Activated CD8-positive, alpha-beta memory T cell treated with anti-CD3 and anti-CD28 coated beads, Interleukin-2, amount 50 U/mL, for 1 hour (primary cell): ENCODE data around the gene ARSG.
"Not testable (repeated sequence)": the region's sequence is repeated elsewhere in the genome, so short reads cannot be mapped to it uniquely, and the experiment has no call there.

ENCODE experiments used
- DNase-seq: peaks from one replicate; pipeline ENCODE4 v3.0.0-alpha.2; 2020; ENCODE audit errors: extremely low read depth

ARSG gene

DNA sequence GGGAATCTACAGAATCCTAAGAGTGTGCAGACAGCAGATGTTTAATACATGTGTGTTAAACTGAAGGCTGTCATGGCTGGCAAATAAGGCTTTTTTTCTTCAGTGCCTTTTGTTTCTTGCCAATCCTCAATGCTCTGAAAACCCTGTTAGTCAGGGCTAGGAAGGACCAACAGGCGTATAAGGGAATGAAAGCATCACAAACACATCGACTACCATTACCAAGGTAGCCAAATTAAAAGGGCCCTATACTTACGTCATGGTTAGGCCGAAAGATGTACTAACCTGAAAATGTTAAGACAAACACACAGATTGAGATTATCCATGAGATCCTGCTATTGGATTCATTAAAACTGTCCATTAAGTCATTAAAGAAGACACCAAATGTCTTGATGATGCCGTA, 13.5 kb upstream of the ARSG start:
- no peak for DNase-seq

DNA sequence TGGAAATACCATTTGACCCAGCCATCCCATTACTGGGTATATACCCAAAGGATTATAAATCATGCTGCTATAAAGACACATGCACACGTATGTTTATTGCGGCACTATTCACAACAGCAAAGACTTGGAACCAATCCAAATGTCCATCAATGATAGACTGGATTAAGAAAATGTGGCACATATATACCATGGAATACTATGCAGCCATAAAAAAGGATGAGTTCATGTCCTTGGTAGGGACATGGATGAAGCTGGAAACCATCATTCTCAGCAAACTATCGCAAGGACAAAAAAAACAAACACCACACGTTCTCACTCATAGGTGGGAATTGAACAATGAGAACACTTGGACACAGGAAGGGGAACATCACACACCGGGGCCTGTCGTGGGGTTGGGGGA, 9.3 kb upstream of the ARSG start:
- DNase-seq: not testable (repeated sequence)

DNA sequence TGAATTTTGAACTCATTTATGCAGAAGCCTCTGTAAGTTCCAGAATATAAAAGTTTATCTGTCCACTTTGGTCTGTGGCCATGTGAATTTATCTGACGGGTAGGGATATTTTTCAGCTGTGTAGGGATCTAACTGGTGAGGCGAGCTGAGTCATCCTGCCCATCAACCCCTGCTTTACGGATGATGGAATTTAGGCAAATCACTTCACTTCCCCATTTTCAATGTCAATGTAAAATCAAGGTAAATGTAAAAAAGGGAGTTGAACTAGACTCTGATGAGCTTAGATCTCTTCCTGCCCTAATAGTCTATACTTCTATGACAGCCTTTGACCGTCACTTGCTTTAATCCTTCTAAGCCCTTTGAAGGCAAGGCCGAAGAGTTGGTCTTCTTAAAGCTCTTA, 2.9 kb upstream of the ARSG start:
- no peak for DNase-seq

DNA sequence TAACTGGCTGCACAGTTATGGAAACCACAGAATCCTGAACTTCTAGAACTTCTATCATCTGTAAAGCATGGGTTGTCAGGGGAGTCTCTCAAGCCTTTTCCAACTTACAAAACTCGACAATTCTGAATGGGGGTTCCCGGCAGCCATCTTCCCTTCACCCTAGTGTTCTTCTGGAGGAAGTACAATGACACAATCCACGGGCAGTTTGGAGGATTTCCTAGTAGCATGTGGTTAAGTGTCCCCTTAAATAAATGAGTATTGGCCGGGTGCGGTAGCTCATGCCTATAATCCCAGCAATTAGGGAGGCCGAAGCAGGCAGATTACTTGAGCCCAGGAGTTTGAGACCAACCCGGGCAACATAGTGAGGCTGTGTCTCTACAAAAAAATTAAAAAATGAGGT, 2.5 kb upstream of the ARSG start:
- no peak for DNase-seq

DNA sequence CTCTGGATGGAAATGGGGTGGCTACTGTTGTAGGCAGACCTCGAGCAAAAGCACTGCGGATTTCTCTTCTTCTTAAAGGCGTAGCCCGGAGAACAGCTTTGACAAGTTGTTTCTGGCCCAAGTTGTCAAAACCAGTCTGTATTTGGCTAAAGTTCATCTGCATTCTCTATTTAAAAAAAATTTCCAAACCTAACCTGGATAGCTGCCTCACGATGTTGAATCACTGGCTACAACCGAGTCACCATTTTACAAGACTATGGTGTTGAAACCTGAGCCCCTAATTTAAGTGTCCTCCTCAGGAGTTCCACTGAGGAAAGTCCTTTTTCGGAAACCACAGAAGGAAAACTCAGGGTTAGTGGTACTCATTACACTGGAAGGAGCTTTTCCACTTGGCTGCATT, 1.8 kb upstream of the ARSG start:
- DNase-seq: no peak

DNA sequence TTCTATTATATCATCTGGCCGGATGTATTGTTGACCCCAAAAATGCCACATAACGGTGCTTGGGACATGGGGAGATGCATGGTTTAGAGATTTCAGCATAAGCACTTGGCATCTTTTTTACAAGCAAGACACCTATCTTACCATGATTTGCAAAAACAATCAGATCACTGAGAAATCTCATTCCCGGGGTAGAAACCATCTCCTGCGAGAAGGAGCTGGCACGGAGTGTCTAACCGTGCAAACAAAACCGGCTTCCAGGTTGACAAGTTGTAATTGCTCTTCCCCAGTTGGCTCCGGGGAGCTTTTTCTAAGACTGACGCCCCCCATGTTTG, 1.4 kb upstream of the ARSG start:
- no peak for DNase-seq

DNA sequence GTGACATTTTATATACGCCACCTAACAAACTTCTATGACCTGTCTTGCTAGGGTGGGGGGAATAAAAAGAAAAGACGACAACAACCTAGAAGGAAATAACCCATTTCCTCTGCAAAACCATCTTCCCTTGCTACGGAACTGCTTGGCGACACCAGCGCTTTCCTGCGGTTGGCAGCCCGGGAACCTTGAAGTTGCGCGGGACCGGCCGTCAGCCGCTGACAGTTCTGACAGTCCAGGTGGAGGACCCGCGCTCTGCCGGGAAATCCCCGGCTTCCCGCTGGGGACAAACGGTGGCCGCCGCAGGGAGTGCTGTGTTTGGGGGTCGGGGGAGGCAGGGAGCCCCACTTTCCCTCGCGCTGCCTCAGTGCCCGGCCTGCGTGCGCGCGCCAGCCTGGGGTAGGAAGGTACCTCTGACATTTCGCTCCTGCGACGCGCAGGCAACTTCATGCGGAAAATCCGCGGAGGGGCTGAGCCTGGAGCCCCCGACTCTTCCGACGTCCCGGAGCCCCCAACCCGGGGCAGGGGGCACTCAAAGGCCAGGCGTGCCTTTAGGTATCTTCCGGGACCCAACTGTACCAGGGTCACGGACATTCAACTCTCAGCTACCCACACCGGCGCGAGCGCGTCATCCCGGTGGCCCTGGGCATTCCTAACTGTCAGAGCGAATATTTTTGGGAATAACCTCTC, 884 bp upstream of the ARSG start:
- DNase-seq: peak; percentile 34

DNA sequence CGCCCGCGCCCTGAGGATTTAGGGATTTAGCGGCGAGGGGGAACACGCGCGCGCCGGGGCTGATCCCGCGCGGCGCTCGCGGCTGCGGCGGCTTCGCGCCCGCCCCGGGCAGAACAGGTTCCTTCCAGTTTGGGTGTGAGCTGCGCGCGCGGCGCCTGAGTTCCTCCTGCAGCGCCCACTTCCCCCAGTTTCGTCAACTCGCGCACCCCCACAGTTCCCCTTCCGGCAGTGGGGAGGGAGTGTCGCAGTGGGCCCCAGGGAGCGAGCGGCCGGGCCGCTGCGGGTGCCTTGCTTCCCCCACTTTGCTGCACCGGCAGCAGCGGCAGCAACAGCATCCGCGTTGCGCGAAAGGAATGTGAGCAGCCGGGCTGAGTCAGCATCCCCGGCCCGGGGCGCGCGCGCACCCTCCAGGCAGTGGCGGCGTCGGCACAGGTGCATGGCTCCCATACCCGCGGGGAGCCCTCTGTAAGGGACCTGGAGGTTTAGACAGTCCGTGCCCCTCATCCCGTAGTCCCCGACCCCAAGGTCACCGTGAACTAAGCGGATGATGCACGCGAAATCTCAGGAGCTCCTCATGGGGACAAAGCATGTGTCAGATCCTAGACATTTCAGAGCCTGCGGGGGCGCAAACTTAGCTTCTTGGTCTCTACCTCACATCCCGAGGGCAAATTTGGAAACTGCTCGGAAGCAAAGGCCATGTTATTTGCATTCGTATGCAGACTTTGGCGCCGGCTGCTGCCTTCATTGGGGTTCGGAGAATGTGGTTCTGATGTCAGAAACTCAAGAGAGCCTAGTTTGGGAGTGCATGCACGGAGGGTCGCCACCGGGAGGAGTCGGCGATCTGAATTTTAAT, 767 bp downstream of the ARSG start:
- peak; percentile 82 for DNase-seq

DNA sequence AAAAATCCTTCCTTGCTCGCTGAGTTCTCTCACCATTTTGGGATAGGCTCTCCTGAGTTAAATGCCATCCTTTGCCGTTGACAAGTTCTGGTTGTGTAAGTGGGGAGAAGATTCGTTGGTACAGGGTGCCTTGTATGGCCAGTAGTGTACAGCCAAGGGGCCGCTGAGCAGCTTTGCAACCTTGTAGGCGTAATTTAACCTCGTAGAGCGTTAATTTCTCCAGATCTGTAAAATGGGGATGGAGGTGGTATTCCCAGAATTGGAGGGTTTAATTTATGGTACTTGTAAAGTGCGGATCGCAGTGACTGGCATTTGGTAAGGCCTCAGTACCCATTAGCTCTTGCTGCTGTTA, 1.4 kb downstream of the ARSG start:
- no peak for DNase-seq

DNA sequence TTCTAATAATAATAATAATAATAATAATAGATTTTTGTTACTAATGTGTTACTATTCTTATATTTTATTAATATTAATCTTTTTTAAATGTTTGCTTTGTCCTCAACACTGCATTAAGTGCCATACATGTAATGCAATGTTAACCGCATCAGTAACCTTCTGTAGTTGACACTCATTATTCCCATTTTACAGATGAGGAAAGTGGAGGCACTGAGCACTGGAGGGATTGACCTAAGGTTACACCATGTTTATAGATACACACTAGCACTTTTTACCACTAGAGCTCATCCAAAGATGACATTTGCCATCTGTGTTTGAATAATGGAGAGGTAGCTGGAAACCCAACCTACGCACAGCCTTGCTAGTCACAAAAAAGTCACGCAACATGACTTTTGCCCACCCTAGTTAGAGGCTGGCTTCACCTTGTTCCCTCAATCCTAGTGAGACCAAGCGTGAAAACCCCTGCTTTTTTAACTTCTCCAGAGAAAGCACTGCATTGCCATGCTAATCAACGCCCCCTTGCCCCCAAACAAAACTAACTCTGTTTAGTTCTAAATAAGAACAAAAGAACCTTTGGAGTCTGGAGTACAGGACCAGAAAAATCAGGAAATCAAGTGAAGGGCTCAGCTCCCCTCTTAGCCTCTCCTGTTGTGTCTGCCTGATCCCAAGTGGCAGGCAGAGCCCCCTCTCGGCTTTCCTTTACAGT, 2.3 kb downstream of the ARSG start:
- DNase-seq: no peak

DNA sequence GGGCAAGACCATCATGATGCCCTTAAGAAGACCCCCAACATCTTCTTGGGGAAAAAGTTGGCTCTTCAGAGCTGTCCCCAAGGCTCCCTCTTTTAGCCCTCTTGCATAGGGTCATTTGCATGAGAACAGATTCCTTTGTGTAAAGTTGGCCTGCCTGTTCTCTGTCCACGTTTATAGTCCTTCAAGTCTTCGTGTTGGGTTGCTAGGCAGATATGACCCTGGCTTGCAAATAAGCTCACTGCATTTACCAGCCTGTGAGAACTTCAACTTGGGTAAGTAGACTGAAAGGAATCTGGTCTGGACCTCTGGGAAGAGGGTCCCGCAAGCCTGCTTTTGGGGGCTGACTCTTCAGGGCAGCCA, 2.9 kb downstream of the ARSG start:
- no peak for DNase-seq

DNA sequence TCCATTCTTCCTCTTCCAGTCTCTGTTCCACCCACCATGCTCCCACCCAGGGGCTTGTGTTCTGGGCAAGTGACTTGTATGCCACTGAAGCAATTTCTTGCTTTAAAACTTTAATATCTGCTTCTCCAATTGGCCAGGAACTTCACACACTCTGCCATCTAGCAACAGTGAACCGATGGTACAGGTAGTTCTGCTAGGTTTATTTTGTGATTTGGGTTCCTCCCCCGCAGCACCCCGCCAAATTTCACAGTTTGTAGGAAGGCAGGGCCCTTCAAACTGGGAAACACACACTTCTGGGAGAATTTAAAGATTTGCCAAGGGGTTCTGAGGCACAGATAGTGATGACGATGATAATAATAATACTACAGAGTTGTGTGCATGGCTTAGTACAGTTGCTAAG, 3.3 kb downstream of the ARSG start:
- no peak for DNase-seq

DNA sequence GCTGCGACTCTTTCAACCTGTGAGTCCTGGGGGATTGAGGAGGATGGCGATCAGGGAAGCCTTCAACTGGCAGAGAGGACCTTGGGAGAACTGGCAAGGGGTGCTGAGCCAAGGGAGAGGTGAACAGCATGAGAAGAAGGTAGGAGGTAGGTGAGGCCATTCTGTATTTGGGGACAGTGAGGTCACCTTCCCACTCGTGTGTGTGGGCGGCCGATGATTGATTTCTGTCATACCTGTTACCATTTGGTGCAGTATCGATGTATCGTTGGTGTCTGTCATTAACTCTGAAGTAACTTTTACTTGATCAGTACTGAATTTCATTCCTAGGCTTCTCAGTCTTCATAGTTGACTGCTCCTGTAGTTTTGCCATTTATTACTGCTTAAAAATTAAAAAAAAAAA, 3.8 kb downstream of the ARSG start:
- no peak for DNase-seq

DNA sequence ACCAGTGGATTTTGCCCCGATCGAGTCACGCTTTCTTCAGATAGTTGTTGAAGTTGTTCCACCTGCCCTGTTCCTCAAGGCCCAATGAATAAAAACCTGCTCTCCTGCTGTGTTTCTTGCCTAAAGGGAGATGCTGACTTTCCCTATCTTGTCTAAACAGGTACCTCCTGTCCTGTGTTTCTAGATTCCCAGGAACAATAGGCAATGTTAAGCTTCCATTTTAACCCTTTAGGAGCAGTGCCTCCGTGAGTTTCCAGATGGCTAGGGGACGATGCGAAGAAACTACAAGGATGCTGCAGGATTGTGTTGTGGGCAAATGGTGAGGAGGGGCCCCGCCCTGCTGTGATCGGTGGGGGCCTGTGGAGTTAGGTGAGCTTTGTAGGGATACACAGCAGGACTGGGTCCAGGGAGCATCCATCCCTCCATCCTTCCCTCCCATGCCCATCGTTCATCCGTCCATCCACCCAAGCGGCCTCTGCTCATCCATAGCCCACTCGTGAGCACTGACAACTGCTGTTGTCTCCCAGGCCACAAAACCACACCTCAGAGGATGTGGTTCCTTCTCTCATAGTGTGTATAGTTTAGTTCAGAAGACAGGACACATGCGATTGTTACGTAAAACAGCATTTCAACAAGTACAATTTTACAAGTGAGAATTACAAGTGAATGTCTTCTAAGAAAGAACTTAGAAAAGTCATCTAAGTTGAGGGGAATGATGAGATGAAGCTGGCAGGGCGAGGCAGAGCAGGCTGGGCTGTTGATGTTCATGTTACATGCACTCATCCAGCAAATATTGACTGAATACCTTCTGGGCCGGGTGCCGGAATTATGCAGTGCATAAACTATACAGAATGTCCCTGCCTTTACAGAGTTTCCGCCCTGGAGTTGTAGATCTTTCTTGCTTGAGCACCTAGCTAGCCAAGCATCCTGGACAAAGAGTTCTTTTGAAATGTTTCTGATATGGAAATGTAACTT, 5.2 kb downstream of the ARSG start:
- no peak for DNase-seq

DNA sequence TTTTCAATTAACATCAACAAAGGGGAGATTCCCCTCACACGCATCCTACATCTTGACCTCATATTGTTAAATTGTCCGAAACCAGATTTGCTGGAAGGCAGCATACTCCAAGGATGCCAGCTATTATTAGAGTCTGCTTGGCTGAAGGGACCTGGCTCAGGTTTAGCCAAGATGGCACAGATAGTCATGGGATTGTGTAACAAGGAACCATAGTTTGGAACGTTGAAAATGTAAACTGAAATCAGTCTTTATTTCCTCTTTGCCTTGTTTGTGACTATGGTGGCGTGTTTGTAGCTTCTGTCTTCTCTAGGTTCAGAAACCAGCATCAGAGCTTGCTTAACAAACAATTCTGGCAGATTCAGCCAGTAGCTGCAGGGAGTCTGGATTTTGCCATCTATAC, 5.9 kb downstream of the ARSG start:
- DNase-seq: no peak

DNA sequence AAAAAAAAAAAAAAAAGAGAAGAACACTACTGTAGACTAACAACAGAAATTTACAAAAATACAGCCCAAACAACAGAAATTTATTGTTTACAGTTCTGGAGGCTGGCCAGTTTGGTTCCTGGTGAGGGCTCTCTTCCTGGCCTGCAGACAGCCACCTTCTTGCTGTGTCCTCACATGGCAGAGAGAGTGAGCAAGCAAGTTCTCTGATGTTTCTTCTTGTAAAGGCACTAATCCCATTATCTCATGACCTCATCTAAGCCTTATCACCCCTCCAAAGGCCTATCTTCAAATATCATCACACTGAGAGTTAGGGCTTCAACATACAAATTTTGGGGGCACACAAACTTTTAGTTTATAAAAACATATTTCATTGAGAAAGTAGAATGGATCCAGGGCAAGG, 7.3 kb downstream of the ARSG start:
- no peak for DNase-seq

DNA sequence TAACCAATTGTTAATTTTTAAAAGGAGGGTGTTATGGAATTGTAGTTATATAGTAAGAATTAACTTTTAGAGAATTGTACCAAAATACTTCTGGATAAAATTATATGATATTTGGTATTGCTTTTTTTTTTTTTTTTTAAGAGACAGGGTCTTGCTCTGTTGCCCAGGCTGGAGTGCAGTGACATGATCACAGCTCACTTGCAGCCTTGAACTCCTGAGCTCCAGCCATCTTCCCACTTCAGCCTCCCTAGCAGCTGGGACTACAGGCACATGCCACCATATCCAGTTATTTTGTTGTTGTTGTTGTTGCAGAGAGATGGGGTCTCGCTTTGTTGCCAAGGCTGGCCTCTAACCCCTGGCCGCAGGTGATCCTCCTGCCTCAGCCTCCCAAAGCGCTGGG, 8.5 kb downstream of the ARSG start:
- DNase-seq: no peak

DNA sequence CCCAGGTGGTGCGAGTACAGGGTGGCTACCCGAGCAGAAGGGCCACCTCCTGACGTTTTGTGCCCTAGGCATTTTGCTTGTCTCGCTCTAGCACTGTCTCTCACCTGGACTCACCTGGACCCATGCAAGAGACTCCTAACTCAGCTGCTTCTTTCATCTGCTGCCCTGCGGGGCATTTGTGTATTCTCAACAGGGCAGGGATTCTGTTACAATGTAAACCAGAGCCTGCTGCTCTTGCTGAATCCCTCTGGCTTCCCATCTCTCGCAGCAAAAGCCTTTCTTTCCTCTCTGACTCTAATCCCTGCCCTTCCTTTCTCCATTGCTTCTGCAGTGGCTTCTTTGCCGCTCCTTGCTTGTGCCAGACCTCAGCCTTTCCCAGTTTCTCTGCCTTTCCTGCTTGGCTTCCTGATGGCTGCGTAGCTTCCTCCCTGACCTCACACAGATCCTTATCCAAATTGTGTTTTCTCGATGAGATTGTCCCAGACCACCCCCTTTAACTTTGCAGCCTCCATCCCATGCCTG, 10.2 kb downstream of the ARSG start:
- DNase-seq: no peak

DNA sequence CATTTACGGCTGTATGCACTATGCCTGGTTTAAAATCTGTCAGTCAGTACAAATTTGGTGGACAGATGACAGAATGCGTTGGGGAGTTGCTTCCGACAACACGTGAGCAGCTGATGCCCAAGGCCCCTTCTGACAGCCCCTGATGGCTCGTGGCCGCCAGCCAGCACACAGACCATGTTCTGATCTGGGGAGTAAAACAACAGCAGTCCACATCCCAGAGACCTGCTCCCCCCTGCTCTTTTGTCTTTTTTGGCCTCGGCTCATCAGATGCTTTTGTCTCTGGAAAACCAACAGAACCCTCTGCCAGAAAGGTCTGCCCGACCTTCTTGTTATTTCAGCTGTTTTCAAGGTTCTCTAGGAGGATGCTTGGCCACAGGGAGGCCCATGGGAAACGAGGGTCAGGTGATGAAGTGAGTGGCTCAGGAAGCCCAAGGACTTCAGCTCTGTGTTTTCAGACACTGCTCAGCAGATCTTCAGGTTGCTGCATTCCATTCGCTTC, 10.8 kb downstream of the ARSG start:
- no peak for DNase-seq

DNA sequence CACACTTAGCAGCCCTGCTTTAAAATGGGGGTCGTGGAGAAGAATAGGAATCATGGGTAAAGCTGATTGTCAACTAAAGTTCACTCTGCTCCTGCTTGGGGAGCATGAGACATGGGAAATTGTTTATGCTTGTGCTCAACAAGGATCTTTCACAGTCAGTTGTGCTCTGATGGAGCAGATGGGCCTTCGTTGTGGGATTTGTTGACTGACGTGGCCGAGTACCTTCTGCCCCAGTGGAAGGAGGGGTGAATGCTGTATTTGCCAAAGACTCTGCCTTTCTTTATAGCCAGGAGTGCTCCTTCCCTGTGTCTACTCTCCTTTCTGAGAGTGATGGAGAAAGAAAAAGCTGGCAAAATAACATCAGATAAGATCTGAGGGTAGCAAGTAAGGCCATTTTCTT, 11.4 kb downstream of the ARSG start:
- no peak for DNase-seq

DNA sequence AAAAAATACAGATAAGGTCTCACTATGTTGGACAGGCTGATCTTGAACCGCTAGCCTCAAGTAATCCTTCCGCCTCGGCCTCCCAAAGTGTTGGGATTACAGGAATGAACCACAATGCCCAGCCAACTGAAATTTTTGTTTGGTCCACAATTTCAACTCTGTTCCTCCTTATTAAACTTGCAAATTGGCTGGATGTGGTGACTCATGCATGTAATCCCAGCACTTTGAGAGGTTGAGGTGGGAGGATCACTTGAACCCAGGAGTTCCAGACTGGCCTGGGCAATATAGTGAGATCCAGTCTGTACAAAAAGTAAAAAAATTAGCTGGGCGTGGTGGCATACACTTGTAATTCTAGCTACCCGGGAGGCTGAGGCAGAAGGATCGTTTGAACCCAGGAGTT, 13.4 kb downstream of the ARSG start:
- no peak for DNase-seq

DNA sequence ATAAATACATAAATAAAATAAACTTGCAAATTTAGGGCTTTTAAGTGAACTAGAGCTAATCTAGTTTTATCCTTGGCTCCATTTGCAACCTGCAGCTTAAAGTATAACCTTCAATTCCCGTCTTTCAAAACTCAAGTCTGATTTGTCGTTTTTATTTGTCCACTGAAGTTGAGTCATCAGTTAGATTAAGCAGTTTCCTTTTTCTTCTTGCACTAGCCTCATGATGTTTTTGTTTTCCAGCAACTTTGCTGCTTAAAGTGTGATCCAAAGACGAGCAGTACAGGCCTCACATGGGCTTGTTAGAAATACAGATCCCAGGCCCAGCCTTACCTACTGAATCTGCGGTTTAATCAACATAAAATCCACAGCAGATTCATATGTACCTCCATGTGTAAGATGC, 13.8 kb downstream of the ARSG start:
- no peak for DNase-seq
